OCI-LY7 (cell line): Measurements from ENCODE around the gene UBXN6. TPM values are rescaled to one million over a fixed set of nuclear protein-coding genes. Genes with fewer than 3 reads are reported as not detected.

Source experiments
- BruUV-seq: library from RNA; stranded (reverse); fragments of 400-500 nt; replicated peaks from 2 replicates; lab custom pipeline; 2021; lab: Mats Ljungman, UMichigan
- CTCF ChIA-PET: fragments of 300-600 bp; sonication (Branson Sonifier 250); formaldehyde crosslinking; loops from one replicate; lab custom pipeline; 2022; ENCODE audit warnings: antibody characterized with exemption; ENCODE audit not compliant: unreplicated experiment; lab: Charles Lee
- POLR2A ChIA-PET: fragments of 300-600 bp; sonication (Branson Sonifier 250); formaldehyde crosslinking; loops from one replicate; lab custom pipeline; 2022; ENCODE audit warnings: antibody characterized with exemption; lab: Charles Lee
- DNase-seq: peaks from one replicate; pipeline ENCODE4 v3.0.0-alpha.2; 2015; ENCODE audit warnings: low spot score
- H2AFZ ChIP-seq: fragments of 200-600 bp; sonication (generic), shearing (Covaris generic); 2 replicates; pipeline ENCODE4 v1.6.1; 2014; ENCODE audit warnings: mild to moderate bottlenecking, antibody characterized with exemption, low read length, moderate library complexity
- H3K27ac ChIP-seq: fragments of 200-600 bp; sonication (generic); 2 replicates; pipeline ENCODE4 v1.5.1; 2014; ENCODE audit warnings: mixed run types, low read depth, mild to moderate bottlenecking, moderate library complexity, low read length, inconsistent platforms; ENCODE audit not compliant: poor library complexity, severe bottlenecking
- H3K36me3 ChIP-seq: fragments of 200-600 bp; sonication (generic); 2 replicates; pipeline ENCODE4 v1.6.1; 2014; ENCODE audit warnings: mild to moderate bottlenecking, antibody characterized with exemption, low read length, moderate library complexity, mixed read lengths; ENCODE audit not compliant: insufficient read depth
- H3K4me1 ChIP-seq: fragments of 200-600 bp; sonication (generic); 2 replicates; pipeline ENCODE4 v1.5.1; 2014; ENCODE audit warnings: mild to moderate bottlenecking, low read length; ENCODE audit not compliant: insufficient read depth, poor library complexity, severe bottlenecking
- H3K4me2 ChIP-seq: fragments of 200-600 bp; sonication (generic); 2 replicates; pipeline ENCODE4 v1.6.1; 2014; ENCODE audit warnings: mild to moderate bottlenecking, low read length
- H3K4me3 ChIP-seq: fragments of 200-600 bp; sonication (generic); 2 replicates; pipeline ENCODE4 v1.5.1; 2014; ENCODE audit warnings: mild to moderate bottlenecking, low read depth, low read length; ENCODE audit not compliant: poor library complexity, severe bottlenecking
- H3K79me2 ChIP-seq: fragments of 200-600 bp; sonication (generic); 2 replicates; pipeline ENCODE4 v1.6.1; 2016; ENCODE audit warnings: low read depth, mild to moderate bottlenecking, low read length, moderate library complexity, mixed read lengths; ENCODE audit not compliant: insufficient read depth
- H3K9me2 ChIP-seq: fragments of 200-600 bp; sonication (generic); 2 replicates; pipeline ENCODE4 v1.6.1; 2016; ENCODE audit warnings: mild to moderate bottlenecking, low read length, mixed read lengths; ENCODE audit not compliant: insufficient read depth
- H3K9me3 ChIP-seq: fragments of 200-600 bp; sonication (generic); 2 replicates; pipeline ENCODE4 v1.6.1; 2014; ENCODE audit warnings: mild to moderate bottlenecking, mixed run types, low read length, mixed read lengths
- H4K20me1 ChIP-seq: fragments of 200-600 bp; sonication (generic); 2 replicates; pipeline ENCODE4 v1.6.1; 2014; ENCODE audit warnings: mild to moderate bottlenecking, antibody characterized with exemption, low read length, moderate library complexity, mixed read lengths; ENCODE audit not compliant: insufficient read depth
- CTCF ChIP-seq: fragments of 200-600 bp; sonication (generic); conservative IDR thresholded peaks from 2 replicates; pipeline ENCODE4 v1.5.1; 2014; ENCODE audit warnings: mild to moderate bottlenecking, antibody characterized with exemption, low read length, moderate library complexity, mixed read lengths
- EZH2phosphoT487 ChIP-seq: fragments of 200-600 bp; sonication (generic); IDR thresholded peaks from 2 replicates; pipeline ENCODE4 v1.6.1; 2018; ENCODE audit warnings: low read depth, borderline replicate concordance, mild to moderate bottlenecking, mixed run types, antibody characterized with exemption, low read length, moderate library complexity, mixed read lengths
- intact Hi-C: fragments of 100-400 bp; cut with micrococcal nuclease; formaldehyde crosslinking; loops from one replicate; pipeline ENCODE4 v1.10.0; 2022; ENCODE audit not compliant: unreplicated experiment
- total RNA-seq, 2 experiments: library from RNA; depleted of rRNA in 1 of 2; stranded (reverse); fragments of >200 nt in 1 of 2; shearing (Covaris generic) in 1 of 2; gene quantifications; 2 replicates each; pipeline ENCODE4 v1.2.3, GENCODE V29; 2014 to 2022

UBXN6 gene
- total RNA-seq, 2 experiments from 2014 or later, result 43.5 to 57.0 TPM

DNA sequence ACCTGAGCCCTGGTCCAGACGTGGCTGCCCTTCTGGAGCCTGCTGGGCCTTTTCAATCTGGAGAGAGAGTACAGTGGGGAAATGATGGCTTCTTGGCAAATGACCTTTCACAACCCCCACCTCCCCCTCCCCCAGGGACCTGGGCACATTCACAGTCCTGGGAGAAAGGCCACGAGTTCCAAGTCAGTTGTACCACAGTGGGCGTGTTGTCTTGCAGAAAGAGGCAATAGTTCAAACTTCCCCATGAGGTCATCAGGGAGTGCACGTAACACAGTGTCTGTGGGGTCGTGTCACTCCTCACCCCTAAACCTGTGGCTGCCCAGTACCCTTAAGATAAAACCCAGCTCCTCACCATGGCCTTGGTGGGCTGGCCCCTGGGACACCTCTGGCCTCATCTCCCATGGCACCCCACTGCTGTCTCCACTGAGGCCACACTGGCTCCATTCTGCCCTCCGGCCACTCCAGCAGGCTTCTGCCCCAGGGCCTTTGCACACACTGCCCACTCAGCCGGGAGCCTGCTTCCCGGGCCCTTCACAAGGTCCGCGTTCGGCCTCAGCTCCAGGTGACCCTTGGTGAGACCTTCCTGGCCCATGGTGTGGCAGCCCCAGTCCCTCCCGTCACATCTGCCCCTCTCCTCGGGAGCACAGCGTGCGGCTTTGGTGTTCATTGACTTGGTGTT, 47.4 kb upstream of the UBXN6 start:
- TF ChIP-seq CTCF (no peak), EZH2phosphoT487 (no peak)
- Histone ChIP-seq H3K4me1 (no peaks in the 10 kb centered on the region), H4K20me1 (no peaks in the 10 kb centered on the region), H3K36me3 (peaks cover 14% of the 10 kb centered on the region; the same call in 1 of the 2 replicates), H3K9me3 (no peaks in the 10 kb centered on the region), H3K9me2 (no peaks in the 10 kb centered on the region), H3K4me2 (no peak overlapping the region), H2AFZ (no peak overlapping the region), H3K79me2 (no peaks in the 10 kb centered on the region), H3K27ac (no peak overlapping the region), H3K4me3 (no peak overlapping the region)
- intact Hi-C loops, result no loop called here
- ChIA-PET CTCF (no interaction called here), POLR2A (no interaction called here)
- no TSS peak for BruUV-seq
- DNase-seq, result no peak

GRCh38 chr19:4504297-4504701, 46.7 kb upstream of the UBXN6 start:
- Histone ChIP-seq H3K4me1 (no peaks in the 10 kb centered on the region), H3K4me3 (no peak overlapping the region), H3K27ac (no peak overlapping the region), H2AFZ (no peak overlapping the region), H3K4me2 (no peak overlapping the region), H3K9me3 (no peaks in the 10 kb centered on the region), H4K20me1 (no peaks in the 10 kb centered on the region), H3K36me3 (peaks cover 14% of the 10 kb centered on the region; the same call in 1 of the 2 replicates), H3K79me2 (no peaks in the 10 kb centered on the region), H3K9me2 (no peaks in the 10 kb centered on the region)
- no TSS peak for BruUV-seq
- CTCF ChIA-PET, result no interaction called here
- TF ChIP-seq EZH2phosphoT487 (no peak), CTCF (no peak)
- DNase-seq, result no peak
- POLR2A ChIA-PET, result no interaction called here
- intact Hi-C loops, result no loop called here

DNA sequence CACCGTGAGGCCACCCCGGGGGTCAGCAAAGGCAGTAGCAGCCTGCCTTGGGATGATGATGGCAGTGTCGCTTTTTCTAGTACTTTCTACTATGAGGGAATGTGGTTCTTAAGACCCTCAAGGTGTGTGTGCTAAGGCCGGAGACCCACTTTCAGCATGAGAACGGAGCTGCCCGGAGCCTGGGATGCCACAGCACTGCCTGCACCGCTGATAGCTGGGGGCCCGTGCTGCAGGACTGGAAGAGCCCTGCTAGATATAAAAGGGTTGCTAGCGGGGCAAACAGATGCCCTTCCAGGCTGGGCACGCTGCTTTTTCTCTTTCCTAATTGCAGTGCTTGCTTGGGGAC, 46.2 kb upstream of the UBXN6 start:
- POLR2A ChIA-PET, result no interaction called here
- BruUV-seq, result no TSS peak
- CTCF ChIA-PET, result no interaction called here

More for the DNA sequence above, 46.2 kb upstream of the UBXN6 start:
- TF ChIP-seq CTCF (no peak), EZH2phosphoT487 (no peak)
- DNase-seq, result no peak
- Histone ChIP-seq H3K27ac (no peak overlapping the region), H3K4me2 (no peak overlapping the region), H4K20me1 (no peaks in the 10 kb centered on the region), H3K4me3 (no peak overlapping the region), H3K36me3 (peaks cover 14% of the 10 kb centered on the region; the same call in 1 of the 2 replicates), H3K9me3 (no peaks in the 10 kb centered on the region), H2AFZ (no peak overlapping the region), H3K4me1 (no peaks in the 10 kb centered on the region), H3K79me2 (no peaks in the 10 kb centered on the region), H3K9me2 (no peaks in the 10 kb centered on the region)
- intact Hi-C loops, result no loop called here
